Vagina (tissue), 2 donors: Measurements from ENCODE around the gene CSRNP2. TPM values are rescaled to one million over a fixed set of nuclear protein-coding genes. Genes with fewer than 3 reads are reported as not detected.

Experiments
- DNase-seq, 2 donors: peaks; one replicate each; pipeline ENCODE4 v3.0.0-alpha.2; 2017; ENCODE audit errors: extremely low spot score in 2 of 2
- H3K27ac ChIP-seq: fragments of 200-600 bp; sonication (generic); one replicate; pipeline ENCODE4 v1.5.1; 2019
- H3K27me3 ChIP-seq: fragments of 200-600 bp; sonication (generic); one replicate; pipeline ENCODE4 v1.5.1; 2019
- H3K36me3 ChIP-seq, 2 donors: fragments of 200-600 bp; sonication (generic); one replicate each; pipeline ENCODE4 v1.5.1; 2017 to 2019
- H3K4me1 ChIP-seq: fragments of 200-600 bp; sonication (generic); one replicate; pipeline ENCODE4 v1.5.1; 2019
- H3K4me3 ChIP-seq, 2 donors: fragments of 200-600 bp; sonication (generic); 1 replicate in 1 of 2; 2 replicates in 1 of 2; pipeline ENCODE4 v1.5.1; 2016 to 2019
- H3K9me3 ChIP-seq: fragments of 200-600 bp; sonication (generic); one replicate; pipeline ENCODE4 v1.5.1; 2019
- CTCF ChIP-seq, 3 experiments: fragments of 450-650 bp in 2 of 3; fragments of 200-600 bp in 1 of 3; sonication (generic) in 1 of 3; IDR thresholded peaks; one replicate each; pipeline ENCODE4 v1.5.1; 2017 to 2019; ENCODE audit warnings: antibody characterized with exemption in 3 of 3, mild to moderate bottlenecking in 2 of 3, moderate library complexity in 2 of 3
- POLR2A ChIP-seq, 2 donors: fragments of 450-650 bp; IDR thresholded peaks; one replicate each; pipeline ENCODE4 v1.6.1; 2017; ENCODE audit warnings: antibody characterized with exemption in 2 of 2, mild to moderate bottlenecking in 2 of 2, moderate library complexity in 2 of 2
- POLR2AphosphoS5 ChIP-seq, 2 donors: sonication (generic); formaldehyde crosslinking; IDR thresholded peaks; one replicate each; pipeline ENCODE4 v1.9.0; 2017; ENCODE audit warnings: antibody characterized with exemption in 2 of 2, mild to moderate bottlenecking in 2 of 2, low read depth in 1 of 2; ENCODE audit not compliant: insufficient read depth in 1 of 2
- intact Hi-C: fragments of 100-400 bp; cut with DNase I; formaldehyde crosslinking; loops from one replicate; pipeline ENCODE4 v1.15.1; 2023
- total RNA-seq: library from RNA; depleted of rRNA; stranded (reverse); fragments of >200 nt; gene quantifications from one replicate; pipeline ENCODE4 v1.2.3, GENCODE V29; 2016

Gene CSRNP2
- total RNA-seq, 1 donor from 2014 or later = 19.9 TPM

GRCh38 chr12:51047655-51048540 lies 35.5 kb downstream of the CSRNP2 start, which contains the start of gene LETMD1:
LETMD1 (plus strand) TSS chr12:51048327; CDS start chr12:51048357, 30 bp downstream.
- Histone ChIP-seq H3K9me3 (no peaks in the 10 kb centered on the region), H3K27me3 (no peaks in the 10 kb centered on the region), H3K4me1 (peaks cover 21% of the 10 kb centered on the region), H3K27ac (peak within 1 kb of the TSS; percentile 89), H3K4me3 (peak within 1 kb of the TSS; percentile 49 to 81), H3K36me3 (peaks cover 0 to 10% of the 10 kb centered on the region in 2 donors)
- intact Hi-C loops = no loop called here
- peak; percentile 98 for DNase-seq
- TF ChIP-seq POLR2A (IDR thresholded peaks at IDR 0.05) = peak in 1 of 2 donors; percentile 40
- peak; percentile 77 to 93 (median 93) for TF ChIP-seq CTCF (IDR thresholded peaks at IDR 0.05)
- TF ChIP-seq POLR2AphosphoS5 (IDR thresholded peaks at IDR 0.05; ENCODE audit: insufficient read depth in 1 of 2, low read depth in 1 of 2) = peak; percentile 96 to 97

- no peak overlapping the region for H3K4me3 ChIP-seq
- no peaks in the 10 kb centered on the region for H3K27me3 ChIP-seq
- no peak overlapping the region for H3K27ac ChIP-seq
- no peak for DNase-seq
- no peaks in the 10 kb centered on the region for H3K36me3 ChIP-seq
- intact Hi-C loops = no loop called here
- no peak for TF ChIP-seq CTCF (IDR thresholded peaks at IDR 0.05)
- TF ChIP-seq POLR2AphosphoS5 (IDR thresholded peaks at IDR 0.05; ENCODE audit: insufficient read depth in 1 of 2, low read depth in 1 of 2) = no peak
- no peak for TF ChIP-seq POLR2A (IDR thresholded peaks at IDR 0.05)
- no peaks in the 10 kb centered on the region for H3K9me3 ChIP-seq
- H3K4me1 ChIP-seq = no peaks in the 10 kb centered on the region
Measured at GRCh38 chr12:51036279-51036678, 47.1 kb downstream of the CSRNP2 start.

- DNase-seq = no peak
- intact Hi-C loops = no loop called here
Measured at GRCh38 chr12:51033457-51034089, 49.8 kb downstream of the CSRNP2 start.

GRCh38 chr12:51033048-51033447 lies 50.3 kb downstream of the CSRNP2 start:
- TF ChIP-seq POLR2AphosphoS5 (IDR thresholded peaks at IDR 0.05; ENCODE audit: insufficient read depth in 1 of 2, low read depth in 1 of 2) = no peak
- no peak for TF ChIP-seq POLR2A (IDR thresholded peaks at IDR 0.05)
- no peak for TF ChIP-seq CTCF (IDR thresholded peaks at IDR 0.05)
- no peak overlapping the region for H3K4me3 ChIP-seq
- no peak for DNase-seq
- H3K27ac ChIP-seq = no peak overlapping the region
- intact Hi-C loops = no loop called here
- no peaks in the 10 kb centered on the region for H3K4me1 ChIP-seq
- no peaks in the 10 kb centered on the region for H3K36me3 ChIP-seq
- no peaks in the 10 kb centered on the region for H3K27me3 ChIP-seq
- H3K9me3 ChIP-seq = no peaks in the 10 kb centered on the region

More at GRCh38 chr12:51033457-51034089, 49.8 kb downstream of the CSRNP2 start:
- no peak for TF ChIP-seq POLR2AphosphoS5 (IDR thresholded peaks at IDR 0.05; ENCODE audit: insufficient read depth in 1 of 2, low read depth in 1 of 2)
- TF ChIP-seq POLR2A (IDR thresholded peaks at IDR 0.05) = no peak
- no peak for TF ChIP-seq CTCF (IDR thresholded peaks at IDR 0.05)
- Histone ChIP-seq H3K27ac (no peak overlapping the region), H3K27me3 (no peaks in the 10 kb centered on the region), H3K9me3 (no peaks in the 10 kb centered on the region), H3K4me3 (no peak overlapping the region), H3K36me3 (no peaks in the 10 kb centered on the region), H3K4me1 (no peaks in the 10 kb centered on the region)
